ENCODE data around the gene SOWAHD. TPM values are rescaled to one million over a fixed set of nuclear protein-coding genes. Genes with fewer than 3 reads are reported as not detected.

The SOWAHD gene, protein sequence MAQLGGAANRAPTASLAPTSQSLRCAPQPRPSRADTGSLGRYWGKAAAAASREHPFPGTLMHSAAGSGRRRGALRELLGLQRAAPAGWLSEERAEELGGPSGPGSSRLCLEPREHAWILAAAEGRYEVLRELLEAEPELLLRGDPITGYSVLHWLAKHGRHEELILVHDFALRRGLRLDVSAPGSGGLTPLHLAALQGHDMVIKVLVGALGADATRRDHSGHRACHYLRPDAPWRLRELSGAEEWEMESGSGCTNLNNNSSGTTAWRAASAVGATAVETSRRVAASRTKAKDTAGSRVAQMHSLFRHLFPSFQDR
- under 0.01 and 0.09 TPM in 2 replicates for total RNA-seq

DNA sequence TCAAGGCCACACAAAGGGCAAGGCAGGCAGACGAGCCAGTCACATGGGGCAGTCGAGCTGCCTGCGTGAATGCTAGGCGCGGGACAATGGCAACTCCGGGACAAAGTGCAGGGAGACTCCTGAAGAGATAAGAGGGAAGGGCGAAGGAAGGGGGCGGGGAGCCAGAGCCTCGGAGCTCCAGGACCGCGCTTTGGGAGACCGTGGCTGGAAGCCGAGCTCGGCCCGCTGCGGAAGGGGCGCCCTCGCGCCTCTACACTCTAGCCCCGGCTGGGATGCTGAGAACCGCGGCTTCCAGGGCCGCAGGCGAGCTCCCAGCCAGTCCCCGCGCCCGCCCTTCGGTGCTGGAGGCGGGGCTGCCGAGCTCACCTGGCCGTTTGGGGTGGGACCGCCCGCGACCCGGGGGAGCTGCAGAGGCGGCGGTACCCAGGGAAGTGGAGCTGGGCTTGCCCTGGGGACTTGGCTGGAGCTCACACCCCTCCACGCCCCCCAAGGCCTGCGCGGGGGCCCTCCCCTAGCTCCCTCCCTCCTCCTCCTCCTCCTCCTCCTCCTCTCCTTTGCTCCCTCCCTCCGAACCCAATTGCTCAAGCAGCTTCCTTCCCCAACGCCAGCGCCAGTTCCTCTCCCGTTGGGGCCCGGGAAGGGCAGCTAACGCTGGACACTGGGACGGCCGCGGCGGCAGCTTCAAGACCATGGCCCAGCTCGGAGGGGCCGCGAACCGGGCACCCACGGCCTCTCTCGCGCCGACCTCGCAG is at the start of gene SOWAHD:
SOWAHD (plus strand) TSS at position 610 of the 752 bp plus-strand sequence; CDS start at position 690, 80 bp downstream.

DNA sequence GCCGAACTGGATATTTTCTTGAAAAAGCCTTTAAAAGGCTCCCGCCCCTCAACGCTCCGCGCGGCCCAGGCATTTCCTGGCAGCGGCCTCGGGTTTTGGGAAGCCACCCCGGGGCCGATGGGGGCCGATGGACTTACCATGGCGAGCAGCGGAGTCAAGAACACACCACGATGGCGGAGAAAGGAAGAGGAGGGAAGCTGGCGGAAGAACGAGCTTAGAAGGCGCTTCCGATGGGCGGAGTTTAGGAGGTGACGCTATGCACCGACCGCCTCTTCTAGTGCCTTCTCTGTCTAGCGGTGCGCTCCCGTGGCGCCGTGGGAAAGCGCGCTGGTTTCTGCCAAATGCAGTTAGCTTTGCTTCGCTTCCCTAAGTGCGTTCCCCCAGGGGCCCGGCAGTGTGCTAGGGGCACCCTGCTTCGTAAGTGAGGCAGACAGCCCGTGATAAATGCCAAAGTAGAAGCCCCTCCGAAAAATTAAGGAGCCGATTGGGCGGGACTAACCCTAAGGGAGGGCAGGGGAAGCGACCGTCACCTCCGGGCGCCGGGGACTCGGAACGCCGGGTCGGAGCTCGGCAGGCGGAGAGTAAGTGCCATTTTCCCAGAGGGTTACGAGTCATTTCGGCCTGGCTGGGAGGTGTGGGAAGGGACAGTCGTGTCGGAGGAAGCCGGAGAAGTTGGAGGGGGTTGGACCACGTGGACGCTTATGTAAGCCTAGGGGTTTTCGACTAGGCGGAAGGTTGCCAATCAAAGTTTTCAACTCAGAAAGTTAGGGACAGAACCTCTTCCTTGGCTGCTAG is 33.2 kb downstream of the SOWAHD start, which contains the start of gene RPL39:
RPL39 (minus strand) TSS at position 194 of the 795 bp plus-strand sequence; CDS start at position 140, 54 bp downstream.

Other genes starting within 250 kb of the SOWAHD start
- 39.2 and 43.1 TPM in 2 replicates for gene STEEP1, start 193.2 kb upstream of the SOWAHD start, total RNA-seq
- gene UBE2A, start 184.0 kb upstream of the SOWAHD start, total RNA-seq = 15.2 and 24.0 TPM in 2 replicates
- 1.8 and 2.5 TPM in 2 replicates for gene NKRF, start 152.2 kb upstream of the SOWAHD start, total RNA-seq
- 9.3 and 9.5 TPM in 2 replicates for gene SEPTIN6, start 65.4 kb upstream of the SOWAHD start, total RNA-seq
- 2,148 and 2,721 TPM in 2 replicates for gene RPL39, start 33.0 kb downstream of the SOWAHD start, total RNA-seq
- gene UPF3B, start 94.4 kb downstream of the SOWAHD start, total RNA-seq = 1.7 and 1.9 TPM in 2 replicates
- gene RNF113A, start 113.1 kb downstream of the SOWAHD start, total RNA-seq = 18.6 and 21.4 TPM in 2 replicates
- gene NDUFA1, start 113.2 kb downstream of the SOWAHD start, total RNA-seq = 140 and 172 TPM in 2 replicates
- not detected in 2 replicates for gene AKAP14, start 137.3 kb downstream of the SOWAHD start, total RNA-seq
- 2.0 and 3.8 TPM in 2 replicates for gene NKAP, start 185.2 kb downstream of the SOWAHD start, total RNA-seq